ENCODE measurements around the gene IFNE.

Gene IFNE, protein sequence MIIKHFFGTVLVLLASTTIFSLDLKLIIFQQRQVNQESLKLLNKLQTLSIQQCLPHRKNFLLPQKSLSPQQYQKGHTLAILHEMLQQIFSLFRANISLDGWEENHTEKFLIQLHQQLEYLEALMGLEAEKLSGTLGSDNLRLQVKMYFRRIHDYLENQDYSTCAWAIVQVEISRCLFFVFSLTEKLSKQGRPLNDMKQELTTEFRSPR

DNA sequence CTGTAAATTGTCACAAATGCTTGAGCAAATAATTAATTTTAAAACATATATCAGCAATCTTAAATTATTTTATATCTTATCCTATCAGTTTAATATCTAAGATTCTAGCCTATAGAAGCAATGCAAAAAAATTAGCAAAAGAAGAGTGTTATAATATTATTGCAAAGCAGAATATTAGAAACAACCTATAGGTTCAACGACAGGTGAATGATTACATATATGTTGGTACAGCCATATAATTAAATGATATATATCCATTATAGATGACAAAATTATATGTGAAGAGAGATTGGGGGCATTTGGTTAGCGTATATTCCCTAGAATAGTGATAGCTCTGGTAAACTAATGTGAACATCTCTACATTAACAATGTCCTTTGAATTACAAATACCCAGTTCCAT is at the start of gene IFNE:
Gene IFNE, minus strand, starts transcription at position 101 of the 400 bp plus-strand sequence. CDS start 619 bp downstream, outside the sequence.
- DNase-seq = no peak

DNA sequence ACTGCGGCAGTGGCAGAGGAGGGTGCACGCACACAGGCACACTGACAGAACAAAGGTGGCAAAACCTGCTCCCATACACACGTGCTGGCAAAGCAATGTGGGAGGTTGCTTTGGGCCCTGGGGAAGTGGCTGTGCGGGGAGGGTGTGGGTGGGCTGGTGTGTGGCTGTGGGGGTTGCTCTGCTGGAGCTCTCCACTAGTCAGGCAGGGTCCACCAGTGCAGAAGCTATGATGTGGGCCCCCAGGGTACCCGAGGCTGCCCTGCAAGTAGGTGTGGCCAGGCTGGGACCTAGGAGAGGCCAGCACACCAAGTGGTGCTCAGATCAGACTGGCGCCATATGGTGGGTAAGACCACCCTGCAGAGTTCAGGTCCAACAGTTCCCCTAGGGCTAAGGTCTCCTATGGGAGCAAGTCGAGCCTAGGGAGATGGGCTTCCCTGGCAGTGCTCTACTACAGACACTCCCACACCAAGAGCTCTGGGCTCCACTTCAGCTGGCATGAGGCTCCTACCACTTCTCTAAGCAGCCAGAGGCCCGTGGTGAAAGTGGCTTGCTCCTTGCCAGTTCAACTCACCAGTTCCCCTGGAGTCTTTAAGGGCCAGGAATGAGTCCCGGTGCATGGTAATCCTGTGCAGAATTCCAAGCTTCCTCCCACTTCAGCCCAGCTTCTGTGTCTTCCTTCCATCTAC is 46.2 kb upstream of the IFNE start:
- no peak for DNase-seq

DNA sequence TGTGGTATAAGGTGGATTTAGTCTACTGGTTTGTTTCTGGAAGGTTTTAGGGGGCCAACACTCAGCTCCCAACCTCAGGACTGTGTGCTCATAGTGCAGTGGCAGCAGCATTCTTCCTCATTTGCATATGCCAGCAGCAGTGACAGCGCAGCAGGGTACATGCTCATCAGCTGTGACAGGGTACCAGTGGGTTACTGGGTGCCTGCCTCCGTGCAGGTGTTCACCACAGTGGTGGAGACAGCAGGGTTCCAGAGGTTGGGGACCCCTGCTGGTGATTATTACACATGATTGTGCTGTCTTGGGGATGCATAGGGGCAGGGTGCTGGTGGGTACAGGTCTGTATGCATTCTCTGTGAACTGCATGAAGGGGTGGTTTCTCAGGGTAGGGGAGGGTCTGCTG is 45.5 kb upstream of the IFNE start:
- DNase-seq = no peak

DNA sequence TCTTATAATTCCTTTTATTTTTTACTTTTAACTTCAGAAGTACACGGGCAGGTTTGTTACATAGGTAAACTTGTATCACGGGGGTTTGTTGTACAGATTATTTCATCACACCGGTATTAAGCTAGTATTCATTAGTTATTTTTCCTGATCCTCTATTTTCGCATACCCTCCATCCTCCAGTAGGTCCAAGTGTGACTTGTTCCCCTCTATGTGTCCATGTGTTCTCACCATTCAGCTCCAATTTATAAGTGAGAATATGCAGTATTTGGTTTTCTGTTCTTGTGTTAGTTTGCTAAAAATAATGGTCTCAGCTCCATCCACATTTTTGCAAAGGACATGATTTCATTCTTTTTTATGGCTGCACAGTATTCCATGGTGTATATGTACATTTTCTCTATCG is 43.1 kb upstream of the IFNE start:
- DNase-seq = no peak

DNA sequence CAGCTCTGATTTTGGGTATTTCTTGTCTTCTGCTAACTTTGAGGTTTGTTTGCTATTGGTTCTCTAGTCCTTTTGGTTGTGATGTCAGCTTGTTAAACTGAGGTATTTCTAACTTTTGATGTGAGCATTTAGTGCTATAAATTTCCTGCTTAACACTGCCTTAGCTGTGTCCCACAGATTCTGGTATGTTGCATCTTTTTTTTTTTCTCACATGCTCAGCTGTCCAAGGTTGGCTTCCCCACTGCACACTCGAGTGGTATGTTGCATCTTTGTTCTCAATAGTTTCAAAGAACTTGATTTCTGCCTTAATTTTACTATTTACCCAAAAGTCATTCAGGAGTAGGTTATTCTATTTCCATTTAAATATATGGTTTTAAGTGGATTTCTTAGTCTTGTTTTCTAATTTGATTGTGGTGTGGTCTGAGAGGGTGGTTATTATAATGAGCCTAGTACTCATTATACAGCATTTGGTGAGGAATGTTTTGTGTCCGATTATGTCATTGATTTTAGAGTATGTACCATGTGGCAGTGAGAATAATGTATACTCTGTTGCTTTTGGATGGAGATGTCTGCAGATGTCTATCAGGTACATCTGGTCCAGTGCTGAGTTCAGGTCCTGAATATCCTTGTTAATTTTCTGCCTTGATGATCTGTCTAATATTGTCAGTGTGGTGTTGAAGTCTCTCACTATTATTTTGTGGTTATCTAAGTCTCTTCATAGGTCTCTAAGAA is 42.2 kb upstream of the IFNE start:
- no peak for DNase-seq

DNA sequence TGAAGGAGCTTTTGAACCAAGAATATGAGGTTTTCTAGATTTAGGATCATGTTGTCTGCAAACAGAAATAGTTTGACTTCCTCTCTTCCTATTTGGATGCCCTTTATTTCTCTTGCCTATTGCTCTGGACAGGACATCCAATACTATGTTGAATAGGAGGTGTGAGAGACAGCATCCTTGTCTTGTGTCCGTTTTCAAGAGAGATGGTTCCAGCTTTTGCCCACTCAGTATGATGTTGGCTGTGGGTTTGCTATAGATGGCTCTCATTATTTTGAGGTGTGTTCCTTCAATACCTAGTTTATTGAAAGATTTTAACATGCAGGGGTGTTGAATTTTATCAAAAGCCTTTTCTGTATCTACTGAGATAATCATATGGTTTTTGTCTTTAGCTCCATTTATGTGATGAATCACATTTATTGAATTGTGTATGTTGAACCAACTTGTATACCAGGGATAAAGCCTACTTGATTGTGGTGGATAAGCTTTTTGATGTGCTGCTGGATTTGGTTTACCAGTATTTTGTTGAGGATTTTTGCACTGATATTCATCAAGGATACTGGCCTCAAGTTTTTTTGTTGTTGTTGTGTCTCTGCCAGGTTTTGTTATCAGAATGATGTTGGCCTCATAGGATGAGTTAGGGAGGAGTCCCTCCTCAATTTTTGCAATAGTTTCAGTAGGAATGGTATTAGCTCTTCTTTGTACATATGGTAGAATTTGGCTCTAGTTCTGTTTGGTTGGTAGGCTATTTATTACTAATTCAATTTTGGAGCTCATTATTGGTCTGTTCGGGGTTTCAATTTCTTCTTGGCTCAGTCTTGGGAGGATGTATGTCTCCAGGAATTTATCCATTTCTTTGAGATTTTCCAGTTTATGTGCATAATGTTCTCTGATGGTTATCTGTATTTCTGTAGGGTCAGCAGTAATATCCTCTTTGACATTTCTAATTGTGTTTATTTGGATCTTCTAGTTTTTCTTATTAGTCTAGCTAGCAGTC is 41.2 kb upstream of the IFNE start:
- no peak for DNase-seq

DNA sequence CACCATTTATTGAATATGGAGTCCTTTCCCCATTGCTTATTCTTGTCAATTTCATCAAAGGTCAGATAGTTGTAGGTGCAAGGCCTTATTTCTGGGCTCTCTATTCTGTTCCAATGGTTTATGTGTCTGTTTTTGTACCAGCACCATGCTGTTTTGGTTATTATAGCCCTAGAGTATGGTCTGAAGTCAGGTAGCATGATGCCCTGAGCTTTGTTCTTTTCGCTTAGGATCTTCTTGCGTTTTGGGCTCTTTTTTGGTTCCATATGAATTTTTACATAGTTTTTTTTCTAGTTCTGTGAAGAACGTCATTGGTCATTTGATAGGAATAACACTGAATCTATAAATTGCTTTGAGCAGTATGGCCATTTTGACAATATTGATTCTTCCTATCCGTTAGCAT is 40.2 kb upstream of the IFNE start:
- DNase-seq = no peak

DNA sequence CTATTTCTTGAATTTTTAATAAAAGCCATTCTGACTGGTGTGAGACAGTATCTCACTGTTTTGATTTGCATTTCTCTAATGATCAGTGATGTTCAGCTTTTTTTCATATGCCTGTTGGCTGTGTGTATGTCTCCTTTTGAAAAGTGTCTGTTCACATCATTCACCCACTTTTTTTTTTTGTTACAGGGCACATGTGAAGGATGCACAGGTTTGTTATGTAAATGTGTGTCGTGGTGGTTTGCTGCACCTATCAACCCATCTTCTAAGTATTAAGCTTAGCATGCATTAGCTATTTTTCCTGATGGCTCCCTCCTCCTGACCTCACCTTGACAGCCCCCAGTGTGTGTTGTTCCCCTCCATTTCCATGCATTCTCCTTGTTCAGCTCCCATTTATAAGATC is 39.3 kb upstream of the IFNE start:
- DNase-seq = no peak

DNA sequence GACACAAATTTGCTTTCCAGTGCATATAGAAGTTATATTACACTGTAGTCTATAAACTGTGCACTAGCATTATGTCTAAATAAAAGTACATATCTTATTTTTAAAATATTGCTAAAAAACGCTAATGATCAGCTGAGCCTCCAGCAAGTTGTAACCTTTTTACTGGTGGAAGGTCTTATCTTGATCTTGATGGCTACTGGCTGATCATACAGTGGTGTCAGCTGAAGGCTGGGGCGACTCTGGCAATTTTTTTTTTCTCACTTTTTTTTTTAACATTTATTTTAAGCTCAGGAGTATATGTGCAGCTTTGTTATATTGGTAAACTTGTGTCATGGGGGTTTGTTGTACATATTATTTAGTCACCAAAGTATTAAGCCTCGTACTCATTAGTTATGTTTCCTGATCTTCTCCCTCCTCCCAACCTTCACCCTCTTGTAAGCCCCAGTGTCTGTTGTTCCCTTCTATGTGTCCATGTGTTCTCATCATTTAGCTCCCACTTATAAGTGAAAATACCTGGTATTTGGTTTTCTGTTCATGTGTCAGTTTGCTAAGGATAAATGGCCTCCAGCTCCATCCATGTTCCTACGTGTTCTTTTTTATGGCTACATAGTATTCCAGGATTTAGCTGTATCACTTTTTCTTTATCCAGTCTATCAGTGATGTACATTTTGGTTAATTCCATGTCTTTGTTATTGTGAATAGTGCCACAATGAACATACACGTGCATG is 38.6 kb upstream of the IFNE start:
- no peak for DNase-seq

DNA sequence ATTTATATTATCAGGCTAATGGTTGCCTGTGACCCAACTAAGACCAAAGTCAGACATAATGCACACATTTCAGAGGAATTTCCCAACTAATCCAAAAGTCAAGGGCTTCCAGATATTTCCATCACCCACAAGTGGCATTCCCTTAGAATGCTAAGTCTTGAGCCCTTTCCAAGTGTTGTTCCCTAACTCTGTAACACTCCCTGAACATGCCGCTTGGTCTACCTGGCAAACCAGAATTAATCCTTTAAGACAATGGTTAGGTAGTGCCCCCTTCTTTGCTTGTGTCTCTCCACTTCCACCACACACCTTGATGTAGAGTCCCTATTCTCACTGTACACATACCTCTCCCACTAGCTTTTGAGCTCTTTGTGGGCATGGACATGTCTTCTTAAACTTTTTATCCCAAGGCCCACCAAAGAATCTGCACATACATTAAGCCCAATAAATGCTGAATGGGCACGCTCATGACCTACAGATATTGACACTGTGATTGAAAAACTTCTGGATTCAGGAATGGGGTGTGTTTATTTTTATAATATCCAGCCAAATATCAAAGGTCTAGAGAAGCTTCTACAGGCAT is 37.8 kb upstream of the IFNE start:
- DNase-seq = no peak

DNA sequence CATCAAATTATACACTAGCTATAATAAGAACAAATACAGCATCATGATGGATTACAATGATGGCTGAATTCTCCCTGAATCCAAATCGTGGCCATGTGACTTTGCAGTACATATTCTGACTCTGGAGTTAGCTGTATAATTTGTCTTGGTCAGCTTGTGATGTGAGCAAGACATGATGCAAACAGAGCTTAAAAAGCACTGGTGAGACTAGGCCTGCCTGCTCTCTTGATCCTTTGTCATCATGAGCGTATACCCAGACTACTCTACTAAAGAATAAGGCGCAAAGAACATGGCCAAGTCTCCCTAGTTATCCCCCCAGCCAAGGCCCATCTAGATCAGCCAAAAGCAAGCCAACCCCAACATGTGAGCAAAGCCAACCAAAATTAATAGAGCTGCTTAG is 34.7 kb upstream of the IFNE start:
- no peak for DNase-seq

DNA sequence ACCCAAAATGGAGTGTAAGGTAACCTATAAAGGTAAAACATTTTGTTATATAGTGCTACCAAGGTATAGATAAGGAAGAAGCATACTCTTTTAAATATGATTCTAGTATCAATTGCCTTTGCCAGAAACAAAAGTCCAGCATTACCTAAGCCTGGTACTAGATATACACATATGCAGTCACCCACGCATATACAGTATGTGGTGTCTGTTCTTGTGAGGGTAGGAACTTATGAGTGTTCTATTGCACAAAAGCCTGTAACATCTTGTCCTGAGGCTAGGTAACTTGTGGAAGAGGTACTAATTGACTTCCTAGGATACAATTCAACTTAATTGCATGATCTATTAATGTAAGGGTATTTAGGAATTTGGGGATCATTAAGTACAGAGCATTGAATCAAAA is 31.3 kb upstream of the IFNE start:
- no peak for DNase-seq

DNA sequence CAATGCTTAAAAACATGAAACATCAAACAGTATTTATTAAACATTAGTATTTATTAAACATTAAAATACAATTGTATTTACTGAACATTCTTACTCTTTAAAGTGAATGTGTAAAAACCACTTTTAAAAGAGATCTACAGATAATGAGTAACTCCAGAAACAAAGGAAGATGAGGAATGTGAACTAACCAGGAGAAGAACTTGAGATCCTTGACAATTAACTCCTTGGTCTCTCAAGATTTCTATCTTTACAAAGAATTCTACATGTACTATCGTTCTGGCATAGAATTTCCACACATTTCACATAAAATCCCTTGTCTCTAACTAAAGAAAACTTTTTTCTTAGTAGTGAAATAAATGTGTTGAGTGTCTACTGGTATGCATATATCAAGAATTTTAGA is 28.7 kb upstream of the IFNE start:
- DNase-seq = no peak

DNA sequence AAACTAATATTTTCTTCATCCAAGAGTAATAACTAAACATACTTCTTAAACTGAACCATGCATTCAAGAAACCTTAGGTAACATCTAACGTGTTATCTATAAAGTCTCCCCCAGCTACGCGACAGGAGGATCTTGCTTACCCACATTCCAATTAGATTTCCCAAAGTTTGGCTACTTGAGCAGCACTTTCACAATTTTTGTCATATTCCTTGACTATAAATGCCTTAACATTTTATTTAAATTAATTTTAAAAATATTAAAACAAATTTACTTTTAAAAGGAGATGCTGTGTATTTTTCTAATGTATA is 25.3 kb upstream of the IFNE start:
- no peak for DNase-seq

DNA sequence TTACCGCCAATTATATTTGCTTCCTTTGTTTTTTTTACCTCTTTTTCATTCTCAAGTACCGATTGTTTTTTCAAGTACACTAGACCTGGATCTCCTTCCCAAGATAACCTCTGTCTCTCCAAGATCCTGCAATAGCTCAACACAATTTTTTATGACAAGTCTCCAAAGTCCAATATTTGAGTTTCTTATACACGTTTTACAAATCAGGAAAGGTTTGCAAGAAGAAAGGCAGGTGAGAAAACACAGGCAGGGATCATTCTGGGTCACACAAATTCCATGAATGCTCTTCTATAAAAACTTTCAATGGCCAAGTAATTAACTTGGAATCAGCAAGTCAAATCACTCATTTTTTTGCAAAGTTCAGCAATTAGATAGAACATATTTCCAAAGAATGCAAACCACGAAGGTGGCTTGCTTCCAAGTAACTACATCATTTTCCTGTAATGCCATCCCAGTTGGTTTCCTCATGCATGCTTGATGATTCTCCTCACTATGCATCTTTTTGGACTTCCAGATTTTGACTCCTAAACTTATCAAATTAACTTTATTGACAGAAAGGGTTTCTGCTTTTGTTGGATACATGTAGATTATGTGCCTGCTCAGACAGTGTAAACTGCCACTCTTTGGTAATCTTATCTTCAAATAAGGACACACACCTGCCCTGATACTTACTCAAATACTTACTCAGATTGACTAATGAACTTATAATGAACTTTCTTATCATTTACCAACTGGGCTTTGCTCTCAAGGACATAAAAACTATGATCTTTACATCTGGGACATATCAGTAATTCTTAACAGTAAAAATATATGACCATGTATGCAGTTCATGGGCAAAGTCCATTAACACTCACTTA is 24.7 kb upstream of the IFNE start:
- DNase-seq = no peak

DNA sequence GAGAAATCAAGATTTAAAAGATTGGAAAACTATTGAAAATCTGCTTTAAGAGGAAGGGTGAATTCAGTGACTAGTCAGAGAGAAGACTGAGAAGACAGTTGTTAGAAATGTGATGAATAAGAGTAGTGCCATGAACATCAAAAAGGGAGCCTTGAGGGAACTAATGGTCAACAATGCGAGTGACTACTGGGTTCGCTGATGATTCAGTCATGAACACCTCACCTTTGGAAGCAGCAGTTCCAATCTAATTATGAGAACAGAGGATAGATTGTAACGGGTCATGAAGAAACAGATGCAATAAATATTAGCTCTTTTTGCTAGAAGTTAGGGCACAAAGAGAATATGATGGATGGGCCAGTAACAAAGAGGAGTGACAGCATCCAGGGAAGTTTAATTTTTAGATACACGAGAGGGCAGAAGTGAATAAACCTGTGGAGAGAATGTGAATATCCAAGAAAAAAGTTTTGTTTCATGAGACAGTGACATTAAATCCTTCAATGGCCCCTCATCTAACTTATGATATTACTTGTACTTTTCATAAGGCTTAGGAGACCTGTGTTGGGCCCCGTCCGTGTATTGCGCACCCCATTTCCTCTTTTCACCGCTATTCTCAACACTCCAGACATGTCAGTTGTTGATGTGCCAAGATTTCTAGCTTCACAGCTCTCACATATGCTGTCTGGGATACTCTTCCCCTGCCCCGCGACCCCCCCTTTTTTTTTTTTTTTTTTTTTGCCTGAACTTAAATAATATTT is 23.5 kb upstream of the IFNE start:
- DNase-seq = no peak

DNA sequence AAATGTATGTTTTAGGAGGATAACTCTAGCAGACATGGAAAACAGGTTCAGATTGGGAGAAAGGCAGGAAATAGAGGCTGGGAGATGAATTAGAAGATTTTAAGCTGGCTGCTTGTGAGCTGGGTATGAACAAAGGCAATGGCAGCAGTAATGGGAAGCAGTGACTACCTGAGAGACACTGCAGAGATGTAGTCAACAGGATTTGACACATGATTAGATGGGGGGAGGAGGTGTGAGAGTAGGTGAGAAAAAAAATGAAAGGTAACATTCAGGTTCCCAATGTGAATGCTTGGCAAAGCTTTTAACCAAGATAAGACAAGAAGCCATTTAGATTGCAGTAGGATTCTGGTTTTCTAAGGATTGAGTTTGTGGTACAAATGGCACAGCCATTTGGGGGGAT is 22.8 kb upstream of the IFNE start:
- no peak for DNase-seq

DNA sequence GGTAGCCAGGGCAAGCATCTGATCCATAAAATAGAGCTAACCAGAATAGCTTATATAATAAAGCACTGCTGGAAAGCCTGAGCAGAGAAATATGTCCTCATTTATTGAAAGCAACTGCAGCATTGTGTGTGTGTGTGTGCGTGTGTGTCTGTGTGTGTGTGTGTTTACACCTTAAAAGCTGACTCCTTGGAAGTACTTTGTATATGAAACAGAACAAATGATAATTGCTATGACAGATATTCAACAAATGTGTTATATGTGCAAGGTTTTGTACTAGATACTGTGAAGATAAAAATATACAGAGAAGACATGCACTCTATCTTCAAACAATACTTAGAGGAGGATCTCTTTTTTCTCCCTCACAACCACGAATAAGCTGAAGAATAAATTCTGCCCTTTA is 22.0 kb upstream of the IFNE start:
- no peak for DNase-seq

DNA sequence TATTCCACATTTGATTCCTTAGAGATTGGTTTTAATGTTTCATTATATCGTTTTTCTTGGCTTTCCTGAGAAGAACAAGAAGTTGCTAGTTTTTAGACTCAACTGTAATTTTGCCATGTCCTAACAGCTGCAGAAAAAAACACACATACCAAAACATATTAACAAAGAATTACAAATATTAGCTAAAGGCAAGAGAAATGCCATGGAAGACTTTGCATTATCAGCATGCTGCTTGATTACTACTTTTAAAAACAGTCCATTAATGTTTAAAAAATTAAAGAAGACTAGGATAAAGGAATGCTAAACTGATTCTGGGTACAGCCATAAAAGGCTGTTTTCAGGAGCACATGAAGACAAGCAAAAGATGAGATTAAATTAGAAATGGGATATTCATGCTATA is 20.5 kb upstream of the IFNE start:
- DNase-seq = no peak

DNA sequence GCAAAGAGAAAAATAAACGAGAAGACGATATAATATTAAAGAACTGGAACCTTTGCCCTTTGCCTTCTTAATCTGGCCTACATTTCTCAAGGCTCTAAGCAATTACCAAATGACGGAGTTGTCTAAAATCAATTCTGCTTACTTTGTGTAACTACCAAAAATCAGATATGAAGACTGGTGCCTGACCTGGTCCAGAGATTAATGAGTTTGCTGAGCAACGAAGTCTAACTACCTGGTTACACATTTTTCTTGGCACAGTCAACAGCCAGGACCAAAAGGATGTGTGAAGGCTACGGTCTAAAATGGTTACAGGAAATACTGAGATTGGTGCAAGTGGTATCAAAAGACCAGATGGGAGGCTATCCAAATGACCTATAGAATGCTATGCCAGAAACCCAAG is 17.8 kb upstream of the IFNE start:
- DNase-seq = no peak

DNA sequence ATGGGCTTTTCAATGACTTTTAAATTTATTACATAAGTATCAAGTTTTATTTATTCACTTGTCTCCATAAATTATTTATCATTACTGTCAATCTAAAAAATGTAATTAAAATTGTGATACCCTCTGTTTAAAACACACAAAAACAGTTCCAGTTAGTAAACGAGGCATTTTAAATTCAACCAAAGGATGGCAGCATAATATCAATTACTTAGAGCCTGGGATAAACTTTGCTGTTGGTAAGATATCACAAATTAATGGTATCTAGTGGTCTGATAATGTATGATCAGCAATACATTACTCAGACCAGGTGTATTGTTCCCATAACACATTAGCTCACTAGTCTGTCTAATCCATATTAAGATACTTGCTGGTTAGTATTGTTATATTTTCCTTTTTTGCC is 9.6 kb upstream of the IFNE start:
- DNase-seq = no peak
